HG03064 (cell line): ENCODE measurements around the gene PTH2.
"Not testable (repeated sequence)": the region's sequence is repeated elsewhere in the genome, so short reads cannot be mapped to it uniquely, and the experiment has no call there.

Experiments used
- ATAC-seq: cut with Tn5 transposase; IDR thresholded peaks from one replicate; pipeline ENCODE4 v1.9.1; 2021; ENCODE audit warnings: low read depth; ENCODE audit not compliant: unreplicated experiment

The PTH2 gene

GRCh38 chr19:49390131-49390928, 32.9 kb downstream of the PTH2 start:
- ATAC-seq, result no peak

GRCh38 chr19:49389406-49389805, 33.8 kb downstream of the PTH2 start:
- no peak for ATAC-seq

- no peak for ATAC-seq
Observed at GRCh38 chr19:49387936-49388372, 35.3 kb downstream of the PTH2 start, which contains the start of gene KASH5. TSS of gene KASH5 (plus strand) at chr19:49388249. CDS start at chr19:49390884, 2,635 bp downstream.

GRCh38 chr19:49383599-49383998, 39.6 kb downstream of the PTH2 start:
- ATAC-seq, result no peak

- ATAC-seq, result no peak
Observed at GRCh38 chr19:49382639-49383038, 40.6 kb downstream of the PTH2 start.

- no peak for ATAC-seq
Observed at GRCh38 chr19:49380391-49380790, 42.9 kb downstream of the PTH2 start.

GRCh38 chr19:49378512-49378911, 44.7 kb downstream of the PTH2 start:
- ATAC-seq, result no peak

GRCh38 chr19:49374665-49375434, 48.4 kb downstream of the PTH2 start:
- no peak for ATAC-seq

- ATAC-seq, result not testable (repeated sequence)
Observed at GRCh38 chr19:49373174-49373573, 50.1 kb downstream of the PTH2 start.
